Measurements from ENCODE around the gene OLFML1. TPM values are rescaled to one million over a fixed set of nuclear protein-coding genes. Genes with fewer than 3 reads are reported as not detected.

OLFML1 gene
- total and polyA plus RNA-seq, 10 of the 15 experiments (the other 5 are each of a cell fraction or from before 2014, with no cell fraction given) = 0.04 to 0.71 (median 0.21) TPM; not detected in 6

GRCh38 chr11:7544021-7544420, 58.7 kb downstream of the OLFML1 start (continued):
- TF ChIP-seq RUNX3 (IDR thresholded peaks at IDR 0.05; ENCODE audit: low read length) = no peak
- TF ChIP-seq EGR1 (IDR thresholded peaks at IDR 0.05; ENCODE audit: borderline replicate concordance in 1 of 2, low read depth in 2 of 2, low read length in 2 of 2) = no peak
- no peak for TF ChIP-seq POLR2AphosphoS2 (IDR thresholded peaks at IDR 0.05; ENCODE audit: low read depth, low read length)
- no peak for TF ChIP-seq HSF1 (IDR thresholded peaks at IDR 0.05; ENCODE audit: low read depth, low read length)
- no peak for TF ChIP-seq TCF7 (IDR thresholded peaks at IDR 0.05; ENCODE audit: borderline replicate concordance)
- TF ChIP-seq RELA (IDR thresholded peaks at IDR 0.05; ENCODE audit: borderline replicate concordance, partially characterized antibody) = no peak
- no peak for TF ChIP-seq ZNF384 (IDR thresholded peaks at IDR 0.05; ENCODE audit: borderline replicate concordance, low read depth, low read length)
- no peak for TF ChIP-seq KAT2A (conservative IDR thresholded peaks at IDR 0.05; ENCODE audit: control insufficient read depth, low read depth, low read length)

- H3K4me3 ChIP-seq = no peak overlapping the region
- no peak for ATAC-seq
- no peaks in the 10 kb centered on the region; the same call in none of the 2 replicates for H4K20me1 ChIP-seq (ENCODE audit: control insufficient read depth, insufficient read depth)
- H3K36me3 ChIP-seq (ENCODE audit: control insufficient read depth in 2 of 2, insufficient read depth in 2 of 2, low read length in 1 of 2) = peaks cover 4 to 10% of the 10 kb centered on the region in 2 experiments; a peak in 3 of 4 replicates
- H3K4me1 ChIP-seq (ENCODE audit: control insufficient read depth, insufficient read depth, low read length) = peaks cover 7% of the 10 kb centered on the region
- intact Hi-C loops (cut with micrococcal nuclease; ENCODE audit: unreplicated experiment) (no loop called here), in situ Hi-C loops (cut with MboI) (no loop called here)
- H3K9ac ChIP-seq (ENCODE audit: control insufficient read depth, insufficient read depth, low read length) = no peak overlapping the region
- POLR2A ChIA-PET = interaction anchor here (1.4 to 1.8 kb wide), 2 partner anchors 12 to 24 kb away, joined by 3 to 4 read pairs; no protein-coding TSS in a partner anchor
- H3K27ac ChIP-seq (ENCODE audit: control insufficient read depth, insufficient read depth) = no peak overlapping the region
- no peaks in the 10 kb centered on the region for H3K9me3 ChIP-seq (replicated peaks; ENCODE audit: control insufficient read depth, insufficient read depth, low read length)
- no peaks in the 10 kb centered on the region for H3K27me3 ChIP-seq (replicated peaks in 1 of 2; ENCODE audit: control insufficient read depth in 2 of 2, insufficient read depth in 2 of 2, low read length in 1 of 2)
- CTCF ChIA-PET = interaction anchor here (4.0 kb wide), 1 partner anchor 33 kb away, joined by 33 read pairs; the partner anchor contains the start of gene PPFIBP2
- no TSS peak for BruUV-seq (replicated peaks)
- H3K4me2 ChIP-seq (ENCODE audit: control insufficient read depth, insufficient read depth) = no peak overlapping the region
- no peak overlapping the region for H2AFZ ChIP-seq (ENCODE audit: control insufficient read depth, low read depth, low read length)
- SMC1A ChIA-PET (ENCODE audit: uncharacterized antibody, unreplicated experiment) = interaction anchor here (1.0 to 7.8 kb wide), 3 partner anchors 11 to 31 kb away, joined by 3 to 60 read pairs (median 5); partner anchors contain the start of gene PPFIBP2
- no peak for TF ChIP-seq USF1 (IDR thresholded peaks at IDR 0.05; ENCODE audit: borderline replicate concordance, extremely low read length, insufficient read depth, low read depth, low read length)
- TF ChIP-seq MLLT1 (IDR thresholded peaks at IDR 0.05) = no peak
- no peak for TF ChIP-seq NFXL1 (IDR thresholded peaks at IDR 0.05; ENCODE audit: borderline replicate concordance)
- 70% methylated on average over 4 of the region's 4 CpGs for WGBS (ENCODE audit: insufficient coverage, insufficient replicate concordance, low lambda C conversion rate, missing lambda C conversion rate)
- H3K79me2 ChIP-seq (ENCODE audit: control insufficient read depth, insufficient read depth, low read length) = peaks cover 71% of the 10 kb centered on the region
- FAIRE-seq = no peak
- DNase-seq (ENCODE audit: low read depth, low spot score) = no peak
- RAD21 ChIA-PET (ENCODE audit: unreplicated experiment) = interaction anchor here (1.8 to 6.3 kb wide), 2 partner anchors 25 to 34 kb away, joined by 5 to 46 read pairs; partner anchors contain the start of gene PPFIBP2
These were observed 60.3 kb downstream of the OLFML1 start for GRCh38 chr11:7545611-7546010.
